ENCODE measurements around the gene CPSF3.

GRCh38 chr2:9391961-9392720, 31.3 kb upstream of the CPSF3 start:
- TF ChIP-seq POLR2A (IDR thresholded peaks at IDR 0.05; ENCODE audit: extremely low read depth, insufficient read length) (no peak), CTCF (IDR thresholded peaks at IDR 0.05; ENCODE audit: low read depth, low read length) (no peak)

Data from NB4 (cell line).